Ishikawa (cell line): ENCODE results near the gene CACNB4.

ENCODE experiments used
- CEBPB ChIP-seq: IDR thresholded peaks from 2 replicates; pipeline ENCODE4 v1.6.1; 2012
- CREB1 ChIP-seq: IDR thresholded peaks from 2 replicates; pipeline ENCODE4 v1.6.1; 2012; ENCODE audit warnings: low read depth
- EGR1 ChIP-seq: IDR thresholded peaks from 2 replicates; pipeline ENCODE4 v1.6.1; 2012
- EP300 ChIP-seq: IDR thresholded peaks from 2 replicates; pipeline ENCODE4 v1.6.1; 2012; ENCODE audit warnings: borderline replicate concordance
- FOXM1 ChIP-seq: IDR thresholded peaks from 2 replicates; pipeline ENCODE4 v1.6.1; 2012; ENCODE audit warnings: low read depth, borderline replicate concordance
- MAX ChIP-seq: IDR thresholded peaks from 2 replicates; pipeline ENCODE4 v1.6.1; 2012
- NFIC ChIP-seq: IDR thresholded peaks from 2 replicates; pipeline ENCODE4 v1.6.1; 2012
- RAD21 ChIP-seq: IDR thresholded peaks from 2 replicates; pipeline ENCODE4 v1.6.1; 2012; ENCODE audit warnings: low read depth
- REST ChIP-seq: IDR thresholded peaks from 2 replicates; pipeline ENCODE4 v1.6.1; 2012; ENCODE audit warnings: low read depth, mild to moderate bottlenecking
- TAF1 ChIP-seq: IDR thresholded peaks from 2 replicates; pipeline ENCODE4 v1.6.1; 2012; ENCODE audit warnings: low read depth, mild to moderate bottlenecking
- TCF12 ChIP-seq: IDR thresholded peaks from 2 replicates; pipeline ENCODE4 v1.6.1; 2012; ENCODE audit warnings: low read depth
- TEAD4 ChIP-seq: IDR thresholded peaks from 2 replicates; pipeline ENCODE4 v1.6.1; 2012
- YY1 ChIP-seq: IDR thresholded peaks from 2 replicates; pipeline ENCODE4 v1.6.1; 2012; ENCODE audit warnings: low read depth
- ZBTB7A ChIP-seq: IDR thresholded peaks from 2 replicates; pipeline ENCODE4 v1.6.1; 2012; ENCODE audit warnings: low read depth
- TF ChIP-seq, protein P1 (sequence below): IDR thresholded peaks from 2 replicates; pipeline ENCODE4 v1.6.1; 2012

Gene CACNB4

GRCh38 chr2:152095146-152095545 lies 3.7 kb downstream of the CACNB4 start:
- TF ChIP-seq TAF1 (no peak), ZBTB7A (no peak), EGR1 (no peak), YY1 (no peak), RAD21 (no peak), REST (no peak), TCF12 (no peak), CEBPB (no peak), NFIC (no peak), FOXM1 (no peak)

- TF ChIP-seq YY1, result no peak
- TF ChIP-seq NFIC, result no peak
- no peak for TF ChIP-seq FOXM1
- no peak for TF ChIP-seq ZBTB7A
- no peak for TF ChIP-seq TAF1
- no peak for TF ChIP-seq REST
- no peak for TF ChIP-seq TCF12
- no peak for TF ChIP-seq TEAD4
- TF ChIP-seq, protein P1, sequence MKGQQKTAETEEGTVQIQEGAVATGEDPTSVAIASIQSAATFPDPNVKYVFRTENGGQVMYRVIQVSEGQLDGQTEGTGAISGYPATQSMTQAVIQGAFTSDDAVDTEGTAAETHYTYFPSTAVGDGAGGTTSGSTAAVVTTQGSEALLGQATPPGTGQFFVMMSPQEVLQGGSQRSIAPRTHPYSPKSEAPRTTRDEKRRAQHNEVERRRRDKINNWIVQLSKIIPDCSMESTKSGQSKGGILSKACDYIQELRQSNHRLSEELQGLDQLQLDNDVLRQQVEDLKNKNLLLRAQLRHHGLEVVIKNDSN, result no peak
- no peak for TF ChIP-seq CEBPB
- no peak for TF ChIP-seq RAD21
- TF ChIP-seq CREB1, result no peak
- no peak for TF ChIP-seq MAX
- no peak for TF ChIP-seq EP300
- no peak for TF ChIP-seq EGR1
These were observed 4.8 kb downstream of the CACNB4 start for GRCh38 chr2:152094014-152094413.

DNA sequence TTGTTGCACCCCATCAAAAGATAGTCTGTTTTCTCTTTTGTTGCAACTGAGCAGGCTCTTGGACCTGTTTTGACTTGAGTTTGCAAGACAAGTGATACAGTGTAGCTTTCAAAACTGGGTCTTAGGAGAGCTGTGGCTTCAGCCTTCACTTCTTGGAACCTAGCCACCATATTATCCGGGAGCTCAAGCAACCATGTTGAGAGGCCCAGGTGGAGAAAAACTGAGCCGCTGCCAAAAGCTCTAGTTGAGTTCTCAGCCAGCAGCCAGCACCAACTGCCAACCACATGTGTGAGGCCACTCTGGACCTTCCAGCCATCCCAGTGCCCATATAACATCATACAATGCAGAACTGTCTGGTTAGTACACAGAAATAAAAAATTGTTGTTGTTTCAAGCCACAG lies 5.4 kb downstream of the CACNB4 start:
- TF ChIP-seq TEAD4 (no peak), CEBPB (no peak), TCF12 (no peak), FOXM1 (no peak), REST (no peak), ZBTB7A (no peak), EP300 (no peak), RAD21 (no peak), MAX (no peak), CREB1 (no peak), NFIC (no peak), TAF1 (no peak), YY1 (no peak), EGR1 (no peak)
- TF ChIP-seq, protein P1, result no peak

GRCh38 chr2:152092095-152092494 lies 6.7 kb downstream of the CACNB4 start:
- TF ChIP-seq, protein P1, result no peak
- no peak for TF ChIP-seq YY1
- TF ChIP-seq NFIC, result no peak
- no peak for TF ChIP-seq RAD21
- TF ChIP-seq TAF1, result no peak
- TF ChIP-seq CREB1, result no peak
- TF ChIP-seq CEBPB, result no peak
- TF ChIP-seq TEAD4, result no peak
- no peak for TF ChIP-seq ZBTB7A
- TF ChIP-seq EGR1, result no peak
- no peak for TF ChIP-seq EP300
- no peak for TF ChIP-seq FOXM1
- TF ChIP-seq MAX, result no peak
- no peak for TF ChIP-seq TCF12
- no peak for TF ChIP-seq REST
